BE2C (cell line): Measurements from ENCODE around the gene KLHL18.

ENCODE experiments used
- DNase-seq: peaks from one replicate; pipeline ENCODE4 v3.0.0-alpha.2; 2020
- H3K27me3 ChIP-seq: fragments of 250-450 bp; sonication (Bioruptor Pico); 2 replicates; pipeline ENCODE4 v1.5.1; 2020; ENCODE audit warnings: mild to moderate bottlenecking
- H3K36me3 ChIP-seq: fragments of 250-450 bp; sonication (Bioruptor Pico); 2 replicates; pipeline ENCODE4 v1.5.1; 2020; ENCODE audit warnings: mild to moderate bottlenecking
- H3K4me1 ChIP-seq: fragments of 250-450 bp; sonication (Bioruptor Pico); 2 replicates; pipeline ENCODE4 v1.5.1; 2020
- H3K4me3 ChIP-seq: 2 replicates; pipeline ENCODE4 v1.5.1; 2011; ENCODE audit warnings: low read depth, low read length
- H3K9me3 ChIP-seq: fragments of 250-450 bp; sonication (Bioruptor Pico); 2 replicates; pipeline ENCODE4 v1.5.1; 2020
- CTCF ChIP-seq: IDR thresholded peaks from 2 replicates; pipeline ENCODE4 v1.5.1; 2012; ENCODE audit warnings: mild to moderate bottlenecking, low read depth, low read length

KLHL18 gene

GRCh38 chr3:47333907-47334306 lies 51.2 kb downstream of the KLHL18 start:
- H3K9me3 ChIP-seq: no peaks in the 10 kb centered on the region
- H3K4me1 ChIP-seq: no peaks in the 10 kb centered on the region
- DNase-seq: no peak
- no peaks in the 10 kb centered on the region for H3K36me3 ChIP-seq
- H3K4me3 ChIP-seq: no peak overlapping the region
- no peaks in the 10 kb centered on the region for H3K27me3 ChIP-seq
- TF ChIP-seq CTCF: no peak

- DNase-seq: no peak
- Histone ChIP-seq H3K27me3 (no peaks in the 10 kb centered on the region), H3K9me3 (no peaks in the 10 kb centered on the region), H3K4me1 (no peaks in the 10 kb centered on the region), H3K4me3 (no peak overlapping the region), H3K36me3 (no peaks in the 10 kb centered on the region)
- TF ChIP-seq CTCF: no peak
Observed at GRCh38 chr3:47337656-47338055, 54.9 kb downstream of the KLHL18 start.

- H3K36me3 ChIP-seq: no peaks in the 10 kb centered on the region; the same call in 1 of the 2 replicates
- H3K9me3 ChIP-seq: no peaks in the 10 kb centered on the region
- no peaks in the 10 kb centered on the region for H3K4me1 ChIP-seq
- no peak for TF ChIP-seq CTCF
- no peak for DNase-seq
- H3K27me3 ChIP-seq: no peaks in the 10 kb centered on the region
- no peak overlapping the region for H3K4me3 ChIP-seq
Observed at GRCh38 chr3:47339951-47340350, 57.2 kb downstream of the KLHL18 start.

- TF ChIP-seq CTCF: no peak
- H3K36me3 ChIP-seq: no peaks in the 10 kb centered on the region; the same call in 1 of the 2 replicates
- no peaks in the 10 kb centered on the region for H3K9me3 ChIP-seq
- no peak for DNase-seq
- H3K27me3 ChIP-seq: no peaks in the 10 kb centered on the region
- no peak overlapping the region for H3K4me3 ChIP-seq
- no peaks in the 10 kb centered on the region for H3K4me1 ChIP-seq
Observed at GRCh38 chr3:47340866-47341265, 58.1 kb downstream of the KLHL18 start.

GRCh38 chr3:47342151-47342550 lies 59.4 kb downstream of the KLHL18 start:
- Histone ChIP-seq H3K4me1 (no peaks in the 10 kb centered on the region), H3K27me3 (no peaks in the 10 kb centered on the region), H3K4me3 (no peak overlapping the region), H3K9me3 (no peaks in the 10 kb centered on the region), H3K36me3 (no peaks in the 10 kb centered on the region; the same call in 1 of the 2 replicates)
- no peak for TF ChIP-seq CTCF
- DNase-seq: no peak

GRCh38 chr3:47342812-47343211 lies 60.1 kb downstream of the KLHL18 start:
- DNase-seq: no peak
- TF ChIP-seq CTCF: no peak
- Histone ChIP-seq H3K9me3 (no peaks in the 10 kb centered on the region), H3K36me3 (no peaks in the 10 kb centered on the region; the same call in 1 of the 2 replicates), H3K4me3 (no peak overlapping the region), H3K27me3 (no peaks in the 10 kb centered on the region), H3K4me1 (no peaks in the 10 kb centered on the region)
